Fibroblast of lung (primary cell): ENCODE data around the gene PRPH2.

Experiments used
- EZH2 ChIP-seq: IDR thresholded peaks from 2 replicates; pipeline ENCODE4 v1.5.1; 2012; ENCODE audit warnings: low read length, control low read depth, mild to moderate bottlenecking; ENCODE audit errors: missing control alignments
- TF ChIP-seq, protein P1 (sequence below), 2 donors: IDR thresholded peaks in 1 of 2; conservative IDR thresholded peaks in 1 of 2; 1 replicate in 1 of 2; 2 replicates in 1 of 2; pipeline ENCODE4 v1.5.1; 2011 to 2012; ENCODE audit warnings: low read length in 2 of 2, control low read depth in 1 of 2, inconsistent platforms in 1 of 2, low read depth in 1 of 2, mild to moderate bottlenecking in 1 of 2

DNA sequence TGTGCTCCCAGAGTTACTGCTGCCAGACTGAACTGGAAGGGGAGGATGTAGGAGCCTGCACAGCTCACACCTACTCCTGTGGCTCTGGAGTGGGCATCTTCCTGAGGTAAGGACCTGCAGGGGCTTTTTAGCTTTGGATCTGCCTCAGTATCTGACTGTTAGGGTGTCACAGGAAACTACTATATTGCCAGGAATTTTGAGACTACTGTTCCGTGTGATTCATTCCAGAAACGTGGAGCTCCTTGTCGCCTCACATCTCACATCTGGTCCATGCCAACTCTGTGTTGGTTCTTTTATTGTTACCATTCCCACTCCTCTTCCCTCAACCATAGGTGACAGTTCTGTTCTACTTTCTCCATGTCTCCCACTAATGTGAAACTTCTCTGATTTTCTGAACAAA lies 34.1 kb downstream of the PRPH2 start:
- TF ChIP-seq, protein P1, sequence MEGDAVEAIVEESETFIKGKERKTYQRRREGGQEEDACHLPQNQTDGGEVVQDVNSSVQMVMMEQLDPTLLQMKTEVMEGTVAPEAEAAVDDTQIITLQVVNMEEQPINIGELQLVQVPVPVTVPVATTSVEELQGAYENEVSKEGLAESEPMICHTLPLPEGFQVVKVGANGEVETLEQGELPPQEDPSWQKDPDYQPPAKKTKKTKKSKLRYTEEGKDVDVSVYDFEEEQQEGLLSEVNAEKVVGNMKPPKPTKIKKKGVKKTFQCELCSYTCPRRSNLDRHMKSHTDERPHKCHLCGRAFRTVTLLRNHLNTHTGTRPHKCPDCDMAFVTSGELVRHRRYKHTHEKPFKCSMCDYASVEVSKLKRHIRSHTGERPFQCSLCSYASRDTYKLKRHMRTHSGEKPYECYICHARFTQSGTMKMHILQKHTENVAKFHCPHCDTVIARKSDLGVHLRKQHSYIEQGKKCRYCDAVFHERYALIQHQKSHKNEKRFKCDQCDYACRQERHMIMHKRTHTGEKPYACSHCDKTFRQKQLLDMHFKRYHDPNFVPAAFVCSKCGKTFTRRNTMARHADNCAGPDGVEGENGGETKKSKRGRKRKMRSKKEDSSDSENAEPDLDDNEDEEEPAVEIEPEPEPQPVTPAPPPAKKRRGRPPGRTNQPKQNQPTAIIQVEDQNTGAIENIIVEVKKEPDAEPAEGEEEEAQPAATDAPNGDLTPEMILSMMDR (conservative IDR thresholded peaks at IDR 0.05 in 1 of 2, IDR thresholded peaks at IDR 0.05 in 1 of 2; ENCODE audit: low read depth in 1 of 2, low read length in 2 of 2): no peak
- no peak for TF ChIP-seq EZH2
